GM12891 (cell line): Measurements from ENCODE around the gene CSH1.
"Not testable (repeated sequence)": the region's sequence is repeated elsewhere in the genome, so short reads cannot be mapped to it uniquely, and the experiment has no call there.

Experiments
- DNase-seq: peaks from one replicate; pipeline ENCODE4 v3.0.0; 2011; ENCODE audit warnings: low spot score; ENCODE audit not compliant: insufficient read length
- FAIRE-seq: peaks from 2 replicates; lab custom pipeline; 2011; peaks lifted over from hg19 to GRCh38; lab: Jason Lieb, UNC
- PAX5 ChIP-seq: IDR thresholded peaks from 2 replicates; pipeline ENCODE4 v1.6.1; 2011; ENCODE audit warnings: low read length, moderate library complexity, mild to moderate bottlenecking; ENCODE audit not compliant: insufficient read depth, severe bottlenecking
- POLR2A ChIP-seq: IDR thresholded peaks from 2 replicates; pipeline ENCODE4 v1.6.1; 2011; ENCODE audit warnings: low read depth, low read length, control low read depth
- POLR2AphosphoS5 ChIP-seq: IDR thresholded peaks from 2 replicates; pipeline ENCODE4 v1.6.1; 2011; ENCODE audit warnings: low read depth, low read length, control low read depth
- POU2F2 ChIP-seq: IDR thresholded peaks from 2 replicates; pipeline ENCODE4 v1.6.1; 2011; ENCODE audit warnings: low read depth, mild to moderate bottlenecking, control low read depth, low read length, moderate library complexity
- SPI1 ChIP-seq: IDR thresholded peaks from 2 replicates; pipeline ENCODE4 v1.6.1; 2011; ENCODE audit warnings: low read depth, low read length, control low read depth
- TAF1 ChIP-seq: IDR thresholded peaks from 2 replicates; pipeline ENCODE4 v1.6.1; 2011; ENCODE audit warnings: low read depth, low read length, control low read depth

Gene CSH1

DNA sequence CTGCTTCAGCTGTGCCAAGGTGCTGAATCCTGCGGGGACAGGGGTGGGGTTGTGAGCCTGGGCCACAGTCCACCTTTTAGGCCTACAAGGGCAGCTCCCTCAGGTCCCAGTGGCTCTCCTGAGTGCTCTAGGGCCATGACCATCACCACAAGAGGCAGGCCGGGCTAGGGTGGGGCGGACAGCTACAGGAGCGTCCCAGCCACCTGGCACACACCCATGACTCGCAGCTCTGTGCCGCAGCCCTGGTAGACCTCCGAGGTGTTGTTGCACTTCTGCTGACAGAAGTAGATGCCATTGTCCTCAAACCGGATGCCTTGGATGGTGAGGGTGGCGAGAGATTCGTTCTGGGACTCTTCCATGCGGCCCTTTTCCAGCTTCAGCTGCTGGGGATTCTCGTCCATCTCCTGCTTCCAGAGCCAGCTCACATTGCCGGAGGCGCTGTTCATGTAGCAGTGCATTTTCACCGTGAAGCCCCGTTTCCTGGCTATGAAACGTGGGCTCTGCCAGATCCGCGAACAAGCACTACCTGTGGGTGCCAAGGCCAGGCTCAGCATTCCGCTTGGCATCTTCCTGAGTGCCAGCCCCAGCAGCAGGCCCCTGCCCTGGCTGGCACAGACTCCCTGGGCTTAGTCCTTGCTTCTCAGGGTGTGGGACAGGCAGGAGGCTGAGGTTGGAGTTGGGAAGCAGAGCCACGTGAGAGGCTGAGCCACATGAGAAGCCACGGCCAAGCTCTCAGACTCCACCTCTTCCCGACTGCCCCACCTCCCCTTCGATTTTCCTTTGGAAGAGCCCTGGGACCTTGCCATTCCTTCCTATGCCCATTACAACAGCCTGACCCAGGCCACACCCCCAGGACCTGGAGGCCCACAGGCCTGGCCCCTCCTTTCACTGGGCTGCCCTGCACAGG, 33.7 kb upstream of the CSH1 start:
- TF ChIP-seq PAX5 (no peak), SPI1 (no peak), POLR2A (no peak), POLR2AphosphoS5 (no peak), POU2F2 (no peak), TAF1 (no peak)
- no peak for DNase-seq
- FAIRE-seq: peak; percentile 84

GRCh38 chr17:63928966-63929695, 32.8 kb upstream of the CSH1 start:
- no peak for TF ChIP-seq POU2F2
- no peak for TF ChIP-seq POLR2A
- DNase-seq: no peak
- no peak for FAIRE-seq

DNA sequence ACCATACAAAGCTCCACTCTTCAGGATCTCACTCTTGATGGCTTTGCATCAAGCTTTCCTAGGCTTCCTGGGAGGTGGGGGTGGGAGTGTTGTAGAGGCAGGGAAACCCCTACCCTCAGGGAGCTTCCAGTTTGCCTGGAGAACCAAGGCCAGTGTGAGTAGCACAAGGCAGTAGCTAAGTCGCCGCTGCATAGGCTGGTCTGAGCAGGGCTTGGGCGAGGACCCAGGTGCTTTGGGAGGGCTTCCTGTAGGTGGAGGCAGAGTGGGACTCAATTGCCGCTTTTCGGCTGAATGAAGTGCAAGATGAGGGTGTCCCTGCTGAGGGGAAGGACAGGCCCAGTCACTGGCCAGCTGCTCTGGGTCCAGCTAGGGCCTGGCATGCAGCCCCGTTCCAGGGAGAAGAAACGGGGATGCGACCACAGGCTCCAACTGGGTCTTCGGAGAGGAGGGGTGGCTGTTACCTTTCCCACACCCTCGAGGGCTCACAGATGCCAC, 31.8 kb upstream of the CSH1 start:
- TF ChIP-seq PAX5 (no peak), TAF1 (no peak), POU2F2 (no peak), SPI1 (no peak), POLR2A (no peak), POLR2AphosphoS5 (no peak)
- no peak for DNase-seq
- FAIRE-seq: peak; percentile 50

- FAIRE-seq: peak; percentile 87
Measured at GRCh38 chr17:63927464-63928171, 31.2 kb upstream of the CSH1 start.

GRCh38 chr17:63926164-63926563, 29.8 kb upstream of the CSH1 start:
- no peak for FAIRE-seq
- no peak for DNase-seq

More at GRCh38 chr17:63927464-63928171, 31.2 kb upstream of the CSH1 start:
- no peak for DNase-seq
- no peak for TF ChIP-seq POLR2A
- TF ChIP-seq POLR2AphosphoS5: no peak
- no peak for TF ChIP-seq PAX5
- peak; percentile 79; the same call in 1 of the 2 replicates for TF ChIP-seq POU2F2
- no peak for TF ChIP-seq TAF1

GRCh38 chr17:63925615-63926014, 29.2 kb upstream of the CSH1 start:
- FAIRE-seq (peak; percentile 5), DNase-seq (no peak)
- TF ChIP-seq PAX5 (no peak), TAF1 (no peak), POLR2A (no peak), POLR2AphosphoS5 (no peak), SPI1 (peak; percentile 52)

More at GRCh38 chr17:63926164-63926563, 29.8 kb upstream of the CSH1 start:
- TF ChIP-seq POU2F2 (no peak), SPI1 (no peak), PAX5 (no peak), POLR2AphosphoS5 (no peak), TAF1 (no peak), POLR2A (no peak)

GRCh38 chr17:63922402-63922801, 26.0 kb upstream of the CSH1 start:
- peak; percentile 86 for TF ChIP-seq SPI1
- peak; percentile 91 for FAIRE-seq
- DNase-seq: not testable (repeated sequence)

GRCh38 chr17:63920779-63921178, 24.4 kb upstream of the CSH1 start:
- not testable (repeated sequence) for FAIRE-seq, DNase-seq

GRCh38 chr17:63920050-63920449, 23.7 kb upstream of the CSH1 start:
- DNase-seq, FAIRE-seq: not testable (repeated sequence)

- DNase-seq (peak; percentile 69), FAIRE-seq (peak; percentile 59)
- TF ChIP-seq POLR2A (no peak), SPI1 (0 out of 2 replicates have a peak, but pooled peaks have one; percentile 7)
Measured at GRCh38 chr17:63919311-63919723, 22.9 kb upstream of the CSH1 start.

GRCh38 chr17:63918789-63919305, 22.5 kb upstream of the CSH1 start, which contains the start of gene GH1:
Gene GH1, minus strand, starts transcription at chr17:63918839. Its CDS starts 63 bp downstream, at chr17:63918776.
- not testable (repeated sequence) for DNase-seq, FAIRE-seq
